Stimulated activated CD8-positive, alpha-beta memory T cell treated with anti-CD3 and anti-CD28 coated beads, Interleukin-4, amount 100 ng/mL, for 1 hour (primary cell): ENCODE results near the gene CEP131.
A peak's percentile ranks its signal among the peaks of the same experiment; 100 is the strongest.

Experiments
- DNase-seq, 2 donors: peaks; one replicate each; pipeline ENCODE4 v3.0.0-alpha.2; 2020; ENCODE audit warnings: low read depth in 2 of 2, low spot score in 1 of 2

CEP131 gene

DNA sequence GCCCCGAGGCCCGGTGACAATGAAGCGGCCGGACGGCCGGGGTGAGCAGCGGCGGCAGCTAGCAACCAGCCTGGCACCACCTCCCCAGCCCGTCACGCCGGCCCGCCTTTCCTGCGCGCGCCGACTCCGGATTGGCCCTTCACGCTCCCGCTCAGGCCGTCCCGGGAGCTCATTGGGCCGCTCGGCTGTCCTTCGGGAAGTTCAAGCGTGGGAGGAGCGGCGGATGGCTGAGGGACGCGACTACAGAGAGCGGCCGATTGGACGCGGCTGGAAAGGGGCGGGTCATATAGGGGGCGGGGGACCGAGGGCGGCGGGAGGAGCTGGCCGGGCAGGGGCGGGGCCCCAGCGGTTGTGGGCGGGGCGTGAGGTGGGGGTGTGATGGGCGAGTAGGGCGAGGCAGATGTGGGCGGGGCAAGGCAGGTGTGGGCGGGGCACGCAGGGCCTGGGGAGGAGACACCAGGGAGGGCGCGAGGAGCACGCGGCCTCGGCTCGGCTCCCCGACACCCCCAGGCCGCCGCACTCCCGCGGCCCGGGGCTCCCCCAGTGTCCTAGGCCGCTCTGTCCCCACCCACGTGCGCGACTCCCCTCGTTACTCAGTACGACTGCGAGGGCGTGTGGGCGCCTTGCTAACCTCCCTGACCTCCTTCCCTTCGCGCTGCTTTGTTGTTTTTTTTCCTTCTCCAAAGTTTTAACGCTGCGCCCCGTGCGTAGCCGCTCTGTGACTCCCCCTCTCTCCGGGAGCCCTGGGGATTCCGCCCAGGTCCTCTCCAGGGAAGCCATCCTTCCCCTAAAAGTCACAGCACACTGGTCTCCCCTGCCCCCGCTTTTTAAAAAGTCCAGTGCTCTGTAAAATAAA is at the start of gene CEP131:
Gene CEP131, minus strand, starts transcription at position 60 of the 856 bp plus-strand sequence. CDS start 2,909 bp downstream, outside the sequence.
- DNase-seq = peak; percentile 100

DNA sequence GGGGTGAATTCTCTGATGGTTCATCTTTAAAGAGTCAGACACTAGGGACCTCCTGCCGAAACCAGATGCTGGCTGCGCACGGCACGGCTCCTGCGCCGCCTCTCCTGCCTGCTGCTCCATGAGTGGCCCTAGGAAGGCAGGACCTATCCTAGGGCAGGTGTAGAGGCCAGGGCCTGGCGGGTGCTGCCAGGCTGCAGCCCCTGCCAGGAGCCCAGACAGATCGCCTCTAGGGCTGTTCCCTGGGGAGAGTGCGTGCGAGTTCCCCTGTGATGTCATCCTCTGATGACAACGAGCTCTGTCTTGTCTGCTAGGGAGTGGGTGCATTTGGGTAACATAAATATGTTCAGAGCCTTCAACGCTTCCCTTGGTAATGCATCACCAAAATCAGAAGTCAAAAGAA is 48.5 kb upstream of the CEP131 start:
- no peak for DNase-seq

DNA sequence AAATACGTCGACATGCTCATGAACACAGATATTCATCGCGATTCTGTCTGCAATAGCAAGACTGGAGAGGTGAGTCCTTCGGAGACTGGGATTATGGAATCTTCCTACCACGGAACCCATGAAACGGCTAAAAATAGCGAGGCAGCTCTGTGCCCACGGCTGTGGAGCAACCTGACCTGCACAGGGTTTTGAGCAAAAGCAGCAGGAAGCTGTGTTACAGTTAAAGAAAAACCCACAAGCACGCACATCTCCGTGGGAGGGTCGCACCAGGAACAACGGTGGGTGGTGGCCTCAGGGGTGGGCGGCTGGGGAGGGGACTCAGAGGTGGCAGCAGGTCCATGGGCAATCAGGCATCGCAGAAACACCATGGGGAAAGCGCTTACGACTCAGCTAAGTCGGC is 47.5 kb upstream of the CEP131 start:
- no peak for DNase-seq

DNA sequence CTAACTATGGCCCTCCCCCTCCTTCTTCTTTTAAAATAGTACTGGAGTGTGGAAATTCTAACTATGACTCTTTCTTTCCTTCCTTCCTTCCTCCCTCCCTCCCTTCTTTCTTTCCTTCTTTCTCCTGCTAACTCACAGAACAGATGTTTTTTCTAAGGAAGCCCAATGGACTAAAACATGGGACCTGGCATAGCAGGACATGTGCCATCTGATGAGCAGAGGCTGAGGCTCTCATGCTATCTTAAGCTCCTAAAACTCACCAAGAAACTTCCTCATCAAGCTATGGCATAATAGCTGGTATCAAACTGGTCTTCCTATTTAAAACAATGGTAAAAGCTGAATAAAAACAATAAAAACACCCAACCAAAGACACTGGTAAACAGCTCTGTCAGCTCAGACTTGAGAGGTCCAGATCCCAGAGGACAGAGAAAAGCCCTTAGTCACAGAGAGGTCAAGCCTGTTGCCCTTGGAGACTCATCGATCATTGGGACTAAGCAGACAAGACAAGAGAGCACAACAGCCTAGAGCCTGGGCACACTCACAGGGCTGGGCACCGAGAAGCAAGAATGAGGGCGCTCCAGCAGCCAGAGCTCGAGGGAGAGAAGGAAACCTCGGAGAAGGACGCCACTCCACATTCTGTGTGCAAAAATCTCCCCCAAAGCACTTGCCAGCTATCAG is 44.8 kb upstream of the CEP131 start:
- DNase-seq = no peak

DNA sequence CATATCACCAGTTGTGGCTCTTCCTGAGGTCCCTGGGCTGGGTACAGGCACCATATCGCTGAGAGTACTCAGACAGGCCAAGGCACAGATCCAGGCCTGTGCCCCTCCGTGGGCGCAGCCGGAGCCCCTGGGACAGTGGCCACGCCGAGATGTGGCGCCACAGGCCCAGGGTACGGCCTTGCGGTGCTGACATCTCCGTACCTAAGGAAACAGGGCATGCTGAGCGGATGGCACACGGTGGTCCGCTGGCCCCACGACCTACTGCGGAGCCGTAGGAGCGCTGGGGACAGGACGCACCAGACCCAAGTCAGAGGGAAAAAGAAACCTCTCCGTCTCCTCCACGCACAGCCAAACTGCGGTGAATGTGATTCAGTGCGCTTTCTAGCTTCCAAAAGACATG is 42.8 kb upstream of the CEP131 start:
- no peak for DNase-seq

DNA sequence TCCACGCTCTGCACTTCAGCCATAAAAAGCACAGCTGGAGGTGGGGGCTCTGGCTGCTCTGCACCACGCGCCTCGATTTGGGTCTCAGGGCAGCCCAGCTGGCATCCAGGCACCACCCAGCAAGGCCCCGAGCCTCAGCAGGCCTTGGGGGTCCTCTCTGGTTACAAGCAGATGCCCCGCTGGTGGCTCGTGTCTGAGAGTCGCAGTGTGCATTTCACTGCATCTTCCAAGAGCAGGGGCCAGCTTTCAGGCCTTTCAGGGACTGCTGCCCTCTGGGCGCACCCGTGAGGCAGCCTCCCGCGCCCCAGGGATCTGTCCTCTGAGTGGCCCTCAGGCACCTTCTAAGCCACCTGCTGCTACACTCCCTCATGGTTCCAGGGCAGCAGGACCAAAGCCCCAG is 41.9 kb upstream of the CEP131 start:
- DNase-seq = no peak

DNA sequence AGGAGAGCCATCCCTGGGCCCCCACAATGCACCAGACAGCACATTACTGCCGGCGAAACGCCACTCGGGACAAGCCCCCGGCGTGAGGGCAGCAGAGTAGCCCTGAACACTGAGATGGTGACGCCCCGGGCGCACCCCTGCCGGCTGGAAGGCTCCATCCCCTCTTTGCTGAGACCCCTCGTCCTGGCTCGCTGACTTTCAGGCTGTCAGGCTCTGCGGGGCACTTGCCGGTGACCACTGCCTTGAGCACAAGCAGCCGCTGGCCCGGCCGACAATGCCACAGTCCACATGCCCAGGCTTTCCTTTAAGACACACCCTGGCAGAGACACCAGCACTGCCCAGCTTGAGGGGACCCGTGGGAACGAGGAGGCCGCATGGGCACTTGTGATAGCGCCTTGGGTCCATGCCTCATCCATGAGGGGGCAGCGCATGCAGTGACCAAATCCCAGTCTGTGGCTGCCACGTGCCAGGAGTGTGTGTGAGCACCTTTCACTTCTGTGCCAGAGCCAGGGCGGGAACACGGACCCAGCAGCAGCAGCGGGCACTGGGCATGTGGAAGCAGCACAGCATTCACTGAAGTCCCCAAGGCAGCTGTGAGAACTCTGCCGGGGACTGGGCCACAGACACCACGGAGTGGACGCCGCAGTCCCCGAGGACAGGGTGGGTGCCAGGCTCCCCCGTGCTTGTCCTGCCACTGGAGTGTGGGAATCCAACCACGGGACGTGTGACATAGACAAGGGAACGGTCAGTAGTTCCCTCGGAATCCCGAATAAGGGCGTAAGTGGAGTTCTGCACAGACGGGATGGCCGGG is 40.8 kb upstream of the CEP131 start:
- DNase-seq = no peak

DNA sequence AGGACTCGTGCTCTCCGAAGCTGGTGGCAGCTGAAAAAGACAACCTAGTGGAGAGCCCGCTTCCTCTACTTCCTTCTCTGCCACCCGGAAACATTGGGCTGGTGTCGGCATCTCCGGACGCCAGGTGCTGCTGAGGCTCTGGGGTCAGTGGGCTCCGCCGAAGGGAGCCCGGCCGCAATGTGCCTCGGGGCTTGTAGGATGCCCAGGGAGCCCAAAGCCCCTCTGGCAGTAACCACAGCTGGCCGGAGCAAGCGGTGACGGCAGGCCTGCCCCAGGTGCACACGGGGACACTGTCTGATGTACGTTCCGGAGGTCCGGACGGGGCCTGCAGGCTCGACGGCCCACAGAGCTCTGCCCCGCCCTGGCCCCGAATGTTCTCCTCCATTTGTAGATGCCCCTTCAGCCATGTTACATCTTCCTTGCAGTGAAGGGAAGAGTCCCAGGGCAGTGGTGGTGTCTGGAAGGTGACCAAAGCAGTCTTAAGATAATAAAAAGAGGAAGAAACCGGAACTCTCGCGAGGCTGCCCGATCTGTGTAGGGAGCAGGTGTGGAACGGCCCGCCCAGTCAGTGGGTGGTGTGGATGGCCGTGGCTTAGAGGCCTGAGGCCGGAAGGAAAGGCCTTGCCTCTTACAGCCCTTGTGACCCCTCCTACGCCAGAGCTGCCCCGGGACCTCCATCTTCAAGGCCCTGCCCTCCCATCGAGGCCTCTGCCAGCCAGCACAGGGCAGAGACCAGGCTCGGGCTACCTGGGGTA is 39.0 kb upstream of the CEP131 start:
- DNase-seq = no peak

DNA sequence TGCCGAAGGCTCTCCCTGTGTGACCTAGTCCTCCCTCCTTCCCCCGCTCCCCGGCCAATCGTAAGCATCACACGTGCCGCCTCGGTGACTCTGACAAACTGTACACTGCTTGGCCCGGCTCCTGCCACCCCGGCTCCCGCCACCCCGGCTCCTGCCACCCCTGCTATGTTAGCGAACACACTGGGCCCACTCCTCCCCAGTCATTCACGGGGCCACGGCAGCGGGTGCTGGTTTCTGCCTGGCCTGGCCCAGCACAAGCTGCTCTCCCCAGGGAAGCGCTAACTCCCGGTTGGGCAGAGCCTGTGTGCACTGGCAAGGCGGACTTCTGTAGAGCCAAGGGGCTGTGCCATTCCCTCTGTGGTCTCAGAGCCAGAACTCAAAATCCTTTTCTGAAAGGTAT is 38.3 kb upstream of the CEP131 start:
- no peak for DNase-seq

DNA sequence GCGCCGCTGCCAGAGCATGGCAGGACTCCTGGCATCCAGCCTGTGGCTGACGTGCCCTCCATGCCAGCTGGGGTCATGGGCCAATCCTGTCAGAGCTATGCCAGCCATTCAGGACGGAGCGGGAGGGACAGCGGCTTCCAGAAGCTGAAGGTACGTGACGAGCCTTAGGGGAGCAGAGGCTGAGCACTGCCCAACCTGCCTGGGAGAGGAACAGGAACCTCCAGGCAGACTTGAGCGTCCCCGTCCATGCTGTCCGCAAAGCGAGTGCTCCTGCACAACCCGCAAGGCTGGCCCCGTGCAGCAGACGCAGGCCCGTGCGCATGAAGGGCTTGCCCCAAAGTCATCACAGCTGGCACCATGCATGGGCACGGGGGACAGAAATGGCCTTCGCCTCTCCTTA is 37.9 kb upstream of the CEP131 start:
- no peak for DNase-seq

DNA sequence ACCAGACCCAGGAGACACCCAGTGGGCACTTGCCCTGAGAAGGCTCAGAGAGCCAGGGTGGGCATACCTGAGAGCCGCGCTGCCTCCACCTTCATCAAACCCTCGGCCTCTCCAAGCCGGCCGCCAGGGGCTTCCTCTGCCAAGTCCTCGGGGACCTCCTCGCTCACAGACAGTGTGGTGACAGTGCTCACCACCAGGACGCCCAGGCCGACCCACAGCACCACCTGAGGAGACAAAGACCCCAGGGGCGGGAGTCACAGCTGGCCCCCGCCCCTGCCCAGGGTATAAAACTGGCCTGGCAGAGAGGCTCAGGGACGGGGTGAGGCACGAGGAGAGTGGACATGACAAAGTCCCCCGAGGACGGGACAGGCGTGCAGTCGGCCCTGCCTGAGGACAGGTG is 37.4 kb upstream of the CEP131 start:
- DNase-seq = no peak

DNA sequence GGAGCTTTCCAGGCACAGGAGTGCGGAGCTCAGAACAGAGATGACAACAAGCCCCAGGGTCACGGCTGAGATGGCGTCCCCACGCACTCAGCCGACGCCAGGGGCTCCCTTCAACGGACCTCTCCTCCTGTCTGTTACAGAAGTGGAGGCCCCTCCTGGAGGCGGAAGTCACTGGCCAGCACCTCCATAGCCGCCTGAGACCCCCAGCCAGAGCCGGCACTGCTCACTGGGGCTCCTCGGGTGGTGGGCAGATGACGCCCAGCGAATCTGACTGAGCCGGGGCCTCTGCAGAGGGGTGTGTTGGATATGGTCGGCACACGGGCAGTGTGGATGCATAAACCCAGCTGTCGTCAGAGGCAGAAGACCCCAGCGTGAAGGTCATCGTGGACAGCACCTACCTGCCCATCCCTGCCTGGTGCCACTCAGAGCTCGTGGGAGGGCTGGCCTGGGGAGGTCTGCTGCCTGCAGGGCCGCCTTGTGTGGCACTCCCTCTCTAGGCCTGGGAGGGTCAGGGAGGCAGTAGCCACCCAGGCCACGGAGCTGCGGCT is 36.4 kb upstream of the CEP131 start:
- no peak for DNase-seq

DNA sequence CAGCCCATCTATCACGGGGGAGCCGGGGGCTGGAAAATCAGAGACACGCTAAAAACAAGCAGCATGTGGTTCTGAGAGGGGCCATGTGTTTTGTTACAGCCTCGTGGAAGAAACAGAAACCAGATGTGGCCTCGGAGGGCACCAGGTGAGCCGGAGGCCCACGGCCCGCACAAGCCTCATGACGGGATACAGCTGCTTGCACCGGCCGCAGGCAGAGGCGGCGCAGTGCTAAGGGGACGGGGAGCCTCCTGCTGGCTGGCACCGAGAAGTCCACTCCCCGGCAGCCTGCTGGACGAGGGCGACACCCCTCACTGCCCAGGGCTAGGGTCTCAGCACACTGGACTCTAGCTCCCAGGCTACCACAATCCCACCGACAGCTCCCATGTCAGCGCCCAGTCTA is 35.5 kb upstream of the CEP131 start:
- DNase-seq = no peak

DNA sequence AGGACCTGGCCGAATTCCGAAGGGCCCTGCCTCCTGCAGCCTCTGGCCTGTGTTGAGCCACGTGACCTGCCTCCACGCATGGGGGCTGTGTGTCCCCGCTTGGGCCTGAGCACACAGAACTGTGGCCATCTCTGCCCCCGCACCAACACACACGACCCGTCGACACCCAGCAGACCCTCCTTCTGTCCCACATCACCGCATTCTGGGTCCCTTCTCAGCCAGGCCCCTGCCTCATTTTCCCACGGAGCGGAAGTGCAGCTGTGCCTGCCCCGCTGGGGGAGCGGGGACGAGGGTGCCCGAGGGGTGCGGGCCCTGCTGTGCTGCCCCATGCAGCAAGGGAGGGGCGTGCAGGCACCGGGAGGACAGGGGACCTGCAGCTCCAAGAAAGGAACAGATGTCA is 34.8 kb upstream of the CEP131 start:
- no peak for DNase-seq

DNA sequence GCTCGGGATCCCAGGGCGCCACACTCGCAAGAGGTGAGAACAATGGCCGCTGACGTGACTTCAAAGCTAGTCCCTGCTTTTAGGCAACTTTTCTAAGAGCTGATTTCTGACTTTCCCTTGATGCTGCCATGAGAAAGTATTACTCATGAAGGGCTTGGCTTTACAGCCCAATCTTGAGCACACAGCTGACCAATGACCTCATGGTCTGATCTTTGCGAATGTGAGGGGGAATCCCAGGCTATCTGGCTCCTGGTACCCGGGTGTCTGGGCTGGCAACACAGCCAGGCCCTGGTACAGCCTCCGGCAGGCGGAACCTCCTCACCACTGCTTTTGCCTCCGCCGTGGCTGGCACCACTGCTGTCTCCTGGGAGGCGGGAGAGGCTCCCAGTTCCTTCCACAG is 33.9 kb upstream of the CEP131 start:
- DNase-seq = no peak

DNA sequence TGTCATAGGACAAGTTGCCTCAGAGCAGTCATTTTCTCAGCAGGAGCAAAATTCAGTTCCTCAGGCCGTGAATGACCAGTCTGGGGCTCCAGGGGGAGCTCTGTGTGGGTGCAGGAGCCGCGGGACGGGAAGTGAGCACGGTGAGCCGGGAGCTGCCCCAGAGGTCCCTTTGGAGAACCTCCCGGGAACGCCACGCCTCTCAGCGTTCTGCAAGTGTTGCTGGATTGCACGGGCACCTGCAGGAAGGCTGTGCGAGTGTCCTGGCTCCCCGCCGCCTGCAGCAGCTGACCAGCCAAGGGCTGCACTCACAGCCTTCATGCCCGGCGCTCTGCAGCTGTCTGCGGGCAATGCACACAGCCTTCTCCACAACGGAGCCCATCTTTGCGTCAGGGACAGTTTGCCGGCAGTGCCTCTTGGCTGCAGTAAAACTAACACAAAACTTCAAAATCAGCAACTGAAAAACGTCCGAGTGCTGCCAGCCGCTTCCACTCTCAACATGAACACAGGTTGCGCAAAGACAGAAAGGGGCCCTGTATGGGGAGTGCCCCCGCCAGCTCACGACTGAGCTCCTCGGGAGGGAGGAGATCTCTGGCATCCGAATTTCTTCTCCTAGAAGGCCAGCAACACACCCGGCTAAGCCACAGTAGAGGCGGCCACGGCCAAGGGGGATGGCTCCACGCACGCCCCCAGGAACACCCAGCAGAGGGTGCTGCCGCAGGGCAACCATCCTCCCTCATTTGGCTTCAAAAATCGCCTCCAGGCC is 32.4 kb upstream of the CEP131 start:
- no peak for DNase-seq

DNA sequence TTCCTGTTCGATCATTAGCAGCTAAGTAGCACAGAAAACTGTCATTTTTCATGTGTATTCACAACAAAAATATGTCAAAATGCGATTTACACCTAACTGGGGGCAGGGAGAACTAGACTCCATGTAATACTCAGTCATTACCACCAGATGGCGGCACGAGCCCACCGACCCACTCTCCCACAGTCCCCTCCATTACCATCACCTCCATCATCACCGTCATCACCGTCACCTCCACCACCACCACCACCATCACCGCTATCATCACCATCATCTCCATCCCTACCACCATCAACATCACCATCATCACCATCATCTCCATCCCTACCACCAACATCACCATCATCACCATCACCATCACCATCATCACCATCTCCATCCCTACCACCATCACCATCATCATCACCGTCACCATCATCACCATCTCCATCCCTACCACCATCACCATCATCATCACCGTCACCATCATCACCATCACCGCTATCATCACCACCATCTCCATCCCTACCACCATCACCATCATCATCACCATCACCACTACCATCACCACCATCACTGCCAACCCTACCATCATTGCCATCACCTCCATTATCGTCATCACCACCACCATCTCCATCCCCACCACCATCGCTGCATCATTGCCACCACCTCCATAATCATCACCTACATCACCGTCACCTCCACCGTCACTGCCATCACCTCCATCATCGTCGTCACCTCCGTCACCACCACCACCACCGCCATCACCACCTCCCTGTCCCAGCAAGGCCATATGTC is 30.8 kb upstream of the CEP131 start:
- peak in 1 of 2 donors; percentile 39 for DNase-seq

DNA sequence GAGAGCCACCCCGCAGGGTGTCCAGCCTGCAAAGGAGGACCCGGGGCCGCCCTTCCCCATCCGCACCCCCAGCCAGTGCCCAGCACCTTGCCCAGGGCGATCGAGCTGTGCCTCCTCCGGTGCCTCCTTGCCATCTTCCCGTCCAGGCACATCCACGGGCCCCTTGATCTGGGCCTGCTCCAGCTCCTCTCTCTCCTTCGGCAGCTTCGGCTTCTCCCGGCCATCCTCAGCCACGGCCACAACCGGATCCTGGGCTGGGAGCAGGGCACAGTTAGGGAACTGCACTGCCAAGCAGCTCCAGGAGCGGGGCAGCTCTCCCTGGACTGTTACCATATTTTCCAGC is 30.2 kb upstream of the CEP131 start:
- no peak for DNase-seq

DNA sequence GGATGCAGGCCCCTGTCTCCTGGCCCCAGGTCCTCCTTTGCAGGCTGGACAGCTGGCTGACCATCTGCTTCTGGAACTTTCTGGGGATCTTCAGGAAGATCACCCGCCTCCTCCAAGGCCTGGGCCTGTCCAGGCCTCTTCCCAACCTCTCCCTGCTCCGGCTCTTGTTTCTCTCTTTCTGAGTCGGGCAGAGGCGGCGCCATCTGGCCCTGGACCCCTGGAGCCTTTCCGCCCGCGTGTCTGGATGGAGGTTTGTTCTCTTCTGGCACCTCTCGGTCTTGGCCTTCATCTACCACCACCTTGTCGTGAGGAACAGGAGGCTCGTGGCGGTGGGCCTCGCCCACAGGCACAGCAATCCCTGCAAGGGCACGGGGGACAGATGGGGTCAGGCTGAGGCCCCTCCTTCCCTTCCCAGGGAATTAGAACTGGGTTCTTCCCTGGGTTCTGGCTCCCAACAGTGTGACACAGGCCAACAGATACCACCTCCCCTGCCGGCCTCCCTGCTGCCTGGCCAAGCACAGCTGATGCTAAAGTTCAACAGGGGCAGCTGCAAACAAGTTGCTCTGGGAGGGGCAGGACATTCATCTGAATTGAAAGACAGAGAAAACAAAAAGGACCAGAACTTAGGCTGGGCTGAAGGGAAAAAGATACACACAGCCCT is 29.7 kb upstream of the CEP131 start:
- DNase-seq = no peak
